Measurements from ENCODE around the gene CDHR1. TPM values are rescaled to one million over a fixed set of nuclear protein-coding genes. Genes with fewer than 3 reads are reported as not detected.

The CDHR1 gene
- total and polyA plus RNA-seq, 10 of the 15 experiments (the other 5 are each of a cell fraction or from before 2014, with no cell fraction given) = 0.17 to 3.0 (median 0.34) TPM

DNA sequence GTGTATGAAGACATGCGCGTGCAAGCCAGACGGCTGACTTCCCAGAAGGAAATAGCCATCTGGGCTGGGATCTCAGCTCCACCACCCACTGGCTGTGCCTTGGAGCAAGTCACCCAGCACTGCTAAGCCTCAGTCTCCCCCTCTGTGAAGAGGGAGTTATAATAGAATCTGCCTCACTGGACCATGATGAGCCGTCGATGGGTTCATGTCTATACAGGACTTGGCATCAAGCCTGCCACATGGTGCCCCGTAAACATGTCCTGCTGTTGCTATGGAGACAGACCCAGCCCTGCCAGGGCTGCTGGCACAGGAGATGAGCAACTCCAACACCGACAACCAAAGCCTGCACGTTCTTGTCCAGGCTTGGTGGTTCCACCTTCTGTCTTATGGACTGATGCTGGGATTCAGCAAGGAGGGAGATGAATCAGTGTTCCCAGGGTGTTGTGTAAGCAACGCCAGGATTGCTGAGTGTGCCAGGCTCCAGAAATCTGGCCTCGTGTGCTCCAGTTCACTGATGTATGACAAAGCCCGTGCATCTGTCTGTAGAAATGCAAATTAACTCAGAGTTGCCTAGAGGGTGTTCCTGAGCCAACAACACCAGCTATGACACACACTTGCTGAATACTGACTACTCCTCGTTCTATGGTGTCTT, 15.2 kb upstream of the CDHR1 start (continued):
- TF ChIP-seq, protein P1, sequence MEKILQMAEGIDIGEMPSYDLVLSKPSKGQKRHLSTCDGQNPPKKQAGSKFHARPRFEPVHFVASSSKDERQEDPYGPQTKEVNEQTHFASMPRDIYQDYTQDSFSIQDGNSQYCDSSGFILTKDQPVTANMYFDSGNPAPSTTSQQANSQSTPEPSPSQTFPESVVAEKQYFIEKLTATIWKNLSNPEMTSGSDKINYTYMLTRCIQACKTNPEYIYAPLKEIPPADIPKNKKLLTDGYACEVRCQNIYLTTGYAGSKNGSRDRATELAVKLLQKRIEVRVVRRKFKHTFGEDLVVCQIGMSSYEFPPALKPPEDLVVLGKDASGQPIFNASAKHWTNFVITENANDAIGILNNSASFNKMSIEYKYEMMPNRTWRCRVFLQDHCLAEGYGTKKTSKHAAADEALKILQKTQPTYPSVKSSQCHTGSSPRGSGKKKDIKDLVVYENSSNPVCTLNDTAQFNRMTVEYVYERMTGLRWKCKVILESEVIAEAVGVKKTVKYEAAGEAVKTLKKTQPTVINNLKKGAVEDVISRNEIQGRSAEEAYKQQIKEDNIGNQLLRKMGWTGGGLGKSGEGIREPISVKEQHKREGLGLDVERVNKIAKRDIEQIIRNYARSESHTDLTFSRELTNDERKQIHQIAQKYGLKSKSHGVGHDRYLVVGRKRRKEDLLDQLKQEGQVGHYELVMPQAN (conservative IDR thresholded peaks at IDR 0.05) = no peak
- no peak for TF ChIP-seq BACH1 (IDR thresholded peaks at IDR 0.05; ENCODE audit: borderline replicate concordance)
- no peak for TF ChIP-seq MEF2B (IDR thresholded peaks at IDR 0.05; ENCODE audit: partially characterized antibody, poor library complexity, severe bottlenecking)
- no peak for TF ChIP-seq TCF12 (IDR thresholded peaks at IDR 0.05; ENCODE audit: low read depth, low read length)
- TF ChIP-seq, protein P2, sequence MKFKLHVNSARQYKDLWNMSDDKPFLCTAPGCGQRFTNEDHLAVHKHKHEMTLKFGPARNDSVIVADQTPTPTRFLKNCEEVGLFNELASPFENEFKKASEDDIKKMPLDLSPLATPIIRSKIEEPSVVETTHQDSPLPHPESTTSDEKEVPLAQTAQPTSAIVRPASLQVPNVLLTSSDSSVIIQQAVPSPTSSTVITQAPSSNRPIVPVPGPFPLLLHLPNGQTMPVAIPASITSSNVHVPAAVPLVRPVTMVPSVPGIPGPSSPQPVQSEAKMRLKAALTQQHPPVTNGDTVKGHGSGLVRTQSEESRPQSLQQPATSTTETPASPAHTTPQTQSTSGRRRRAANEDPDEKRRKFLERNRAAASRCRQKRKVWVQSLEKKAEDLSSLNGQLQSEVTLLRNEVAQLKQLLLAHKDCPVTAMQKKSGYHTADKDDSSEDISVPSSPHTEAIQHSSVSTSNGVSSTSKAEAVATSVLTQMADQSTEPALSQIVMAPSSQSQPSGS (IDR thresholded peaks at IDR 0.05; ENCODE audit: low read length) = no peak
- no peak for TF ChIP-seq KLF5 (IDR thresholded peaks at IDR 0.05; ENCODE audit: partially characterized antibody)
- no peak for TF ChIP-seq SPI1 (IDR thresholded peaks at IDR 0.05; ENCODE audit: borderline replicate concordance, insufficient read depth, low read depth, low read length)
- TF ChIP-seq HCFC1 (IDR thresholded peaks at IDR 0.05; ENCODE audit: low read length) = no peak
- TF ChIP-seq, protein P3, sequence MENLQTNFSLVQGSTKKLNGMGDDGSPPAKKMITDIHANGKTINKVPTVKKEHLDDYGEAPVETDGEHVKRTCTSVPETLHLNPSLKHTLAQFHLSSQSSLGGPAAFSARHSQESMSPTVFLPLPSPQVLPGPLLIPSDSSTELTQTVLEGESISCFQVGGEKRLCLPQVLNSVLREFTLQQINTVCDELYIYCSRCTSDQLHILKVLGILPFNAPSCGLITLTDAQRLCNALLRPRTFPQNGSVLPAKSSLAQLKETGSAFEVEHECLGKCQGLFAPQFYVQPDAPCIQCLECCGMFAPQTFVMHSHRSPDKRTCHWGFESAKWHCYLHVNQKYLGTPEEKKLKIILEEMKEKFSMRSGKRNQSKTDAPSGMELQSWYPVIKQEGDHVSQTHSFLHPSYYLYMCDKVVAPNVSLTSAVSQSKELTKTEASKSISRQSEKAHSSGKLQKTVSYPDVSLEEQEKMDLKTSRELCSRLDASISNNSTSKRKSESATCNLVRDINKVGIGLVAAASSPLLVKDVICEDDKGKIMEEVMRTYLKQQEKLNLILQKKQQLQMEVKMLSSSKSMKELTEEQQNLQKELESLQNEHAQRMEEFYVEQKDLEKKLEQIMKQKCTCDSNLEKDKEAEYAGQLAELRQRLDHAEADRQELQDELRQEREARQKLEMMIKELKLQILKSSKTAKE (IDR thresholded peaks at IDR 0.05; ENCODE audit: low read depth, poor library complexity, severe bottlenecking) = no peak
- TF ChIP-seq SP1 (IDR thresholded peaks at IDR 0.05; ENCODE audit: low read depth, low read length) = no peak
- no peak for TF ChIP-seq LARP7 (IDR thresholded peaks at IDR 0.05)
- TF ChIP-seq KAT2A (conservative IDR thresholded peaks at IDR 0.05; ENCODE audit: control insufficient read depth, low read depth, low read length) = no peak
- no peak for TF ChIP-seq SUZ12 (IDR thresholded peaks at IDR 0.05; ENCODE audit: unreplicated experiment)
- TF ChIP-seq KDM1A (IDR thresholded peaks at IDR 0.05; ENCODE audit: borderline replicate concordance) = no peak
- TF ChIP-seq BMI1 (IDR thresholded peaks at IDR 0.05; ENCODE audit: borderline replicate concordance) = peak; percentile 60
- TF ChIP-seq SIN3A (IDR thresholded peaks at IDR 0.05; ENCODE audit: low read depth, low read length) = no peak
- TF ChIP-seq, protein P4, sequence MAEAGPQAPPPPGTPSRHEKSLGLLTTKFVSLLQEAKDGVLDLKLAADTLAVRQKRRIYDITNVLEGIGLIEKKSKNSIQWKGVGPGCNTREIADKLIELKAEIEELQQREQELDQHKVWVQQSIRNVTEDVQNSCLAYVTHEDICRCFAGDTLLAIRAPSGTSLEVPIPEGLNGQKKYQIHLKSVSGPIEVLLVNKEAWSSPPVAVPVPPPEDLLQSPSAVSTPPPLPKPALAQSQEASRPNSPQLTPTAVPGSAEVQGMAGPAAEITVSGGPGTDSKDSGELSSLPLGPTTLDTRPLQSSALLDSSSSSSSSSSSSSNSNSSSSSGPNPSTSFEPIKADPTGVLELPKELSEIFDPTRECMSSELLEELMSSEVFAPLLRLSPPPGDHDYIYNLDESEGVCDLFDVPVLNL (IDR thresholded peaks at IDR 0.05; ENCODE audit: low read depth, low read length) = no peak
- no peak for TF ChIP-seq HDAC2 (IDR thresholded peaks at IDR 0.05)
- no peak for TF ChIP-seq ZNF217 (IDR thresholded peaks at IDR 0.05)
- TF ChIP-seq, protein P5, sequence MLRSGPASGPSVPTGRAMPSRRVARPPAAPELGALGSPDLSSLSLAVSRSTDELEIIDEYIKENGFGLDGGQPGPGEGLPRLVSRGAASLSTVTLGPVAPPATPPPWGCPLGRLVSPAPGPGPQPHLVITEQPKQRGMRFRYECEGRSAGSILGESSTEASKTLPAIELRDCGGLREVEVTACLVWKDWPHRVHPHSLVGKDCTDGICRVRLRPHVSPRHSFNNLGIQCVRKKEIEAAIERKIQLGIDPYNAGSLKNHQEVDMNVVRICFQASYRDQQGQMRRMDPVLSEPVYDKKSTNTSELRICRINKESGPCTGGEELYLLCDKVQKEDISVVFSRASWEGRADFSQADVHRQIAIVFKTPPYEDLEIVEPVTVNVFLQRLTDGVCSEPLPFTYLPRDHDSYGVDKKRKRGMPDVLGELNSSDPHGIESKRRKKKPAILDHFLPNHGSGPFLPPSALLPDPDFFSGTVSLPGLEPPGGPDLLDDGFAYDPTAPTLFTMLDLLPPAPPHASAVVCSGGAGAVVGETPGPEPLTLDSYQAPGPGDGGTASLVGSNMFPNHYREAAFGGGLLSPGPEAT (IDR thresholded peaks at IDR 0.05; ENCODE audit: low read depth) = no peak
- peak; percentile 94; the same call in 2 of the 3 replicates for TF ChIP-seq POU2F2 (IDR thresholded peaks at IDR 0.05; ENCODE audit: borderline replicate concordance, low read depth, low read length)
- no peak for TF ChIP-seq NFYA (IDR thresholded peaks at IDR 0.05; ENCODE audit: borderline replicate concordance, low read depth, low read length)
